Ectodermal cell (in vitro differentiated cells): ENCODE measurements around the gene CEACAM3.
"Not testable (repeated sequence)": the region's sequence is repeated elsewhere in the genome, so short reads cannot be mapped to it uniquely, and the experiment has no call there.

Experiments
- H3K27ac ChIP-seq: 2 replicates; pipeline ENCODE4 v1.7.0; 2013; ENCODE audit warnings: mild to moderate bottlenecking, low read depth, low read length; ENCODE audit not compliant: insufficient read depth, poor library complexity, severe bottlenecking
- H3K27me3 ChIP-seq: 2 replicates; pipeline ENCODE4 v1.7.0; 2013; ENCODE audit warnings: mild to moderate bottlenecking, low read length; ENCODE audit not compliant: insufficient read depth, control insufficient read depth, poor library complexity, severe bottlenecking
- H3K36me3 ChIP-seq: one replicate; pipeline ENCODE4 v1.7.0; 2013; ENCODE audit warnings: low read length; ENCODE audit not compliant: control insufficient read depth, insufficient read depth
- H3K4me1 ChIP-seq: one replicate; pipeline ENCODE4 v1.7.0; 2013; ENCODE audit warnings: low read length; ENCODE audit not compliant: control insufficient read depth, insufficient read depth
- H3K4me3 ChIP-seq: 2 replicates; pipeline ENCODE4 v1.7.0; 2013; ENCODE audit warnings: low read depth, low read length, control low read depth; ENCODE audit not compliant: insufficient read depth
- H3K9me3 ChIP-seq: 2 replicates; pipeline ENCODE4 v1.7.0; 2013; ENCODE audit warnings: mild to moderate bottlenecking, low read length, moderate library complexity; ENCODE audit not compliant: control insufficient read depth
- WGBS, 2 experiments: methylation state at CpG; one replicate each; pipeline ENCODE4 v1.1.7; 2013; ENCODE audit warnings: missing lambda C conversion rate in 2 of 2; 5-methylcytosine and 5-hydroxymethylcytosine counted together

The CEACAM3 gene

GRCh38 chr19:41769608-41770007, 26.8 kb upstream of the CEACAM3 start:
- no peak overlapping the region for H3K27ac ChIP-seq
- 83 to 100% methylated on average over 1 of the region's 4 CpGs for WGBS, 2 experiments
- H3K4me3 ChIP-seq = no peak overlapping the region
- no peaks in the 10 kb centered on the region for H3K27me3 ChIP-seq
- H3K9me3 ChIP-seq = no peaks in the 10 kb centered on the region
- H3K36me3 ChIP-seq = no peaks in the 10 kb centered on the region
- no peaks in the 10 kb centered on the region for H3K4me1 ChIP-seq

GRCh38 chr19:41771410-41771809, 25.0 kb upstream of the CEACAM3 start:
- Histone ChIP-seq H3K27me3 (no peaks in the 10 kb centered on the region), H3K27ac (no peak overlapping the region), H3K36me3 (no peaks in the 10 kb centered on the region), H3K4me3 (no peak overlapping the region), H3K9me3 (no peaks in the 10 kb centered on the region), H3K4me1 (no peaks in the 10 kb centered on the region)
- 92 to 98% methylated on average over 2 of the region's 2 CpGs for WGBS, 2 experiments

DNA sequence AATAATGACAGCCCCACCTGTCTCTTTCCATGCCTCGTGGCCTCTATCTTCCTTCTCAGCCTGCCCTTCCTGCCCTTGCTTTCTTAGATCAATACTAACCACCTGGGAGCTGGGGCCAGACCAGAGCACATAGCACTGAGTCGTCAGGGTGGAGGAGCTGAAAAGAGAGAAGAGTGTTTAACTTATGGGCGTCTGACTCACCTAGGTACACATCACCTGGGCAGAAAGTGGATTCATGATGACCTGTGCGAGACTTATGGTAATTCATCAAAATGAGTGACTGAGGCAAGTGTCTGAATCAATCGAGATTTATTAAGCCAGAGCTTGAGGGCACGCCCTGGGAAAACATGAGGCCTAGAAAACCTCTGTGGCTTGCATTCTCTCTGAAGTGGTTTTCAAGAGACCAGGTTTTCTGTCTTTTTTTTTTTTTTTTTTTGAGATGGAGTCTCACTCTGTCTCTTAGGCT, 21.8 kb upstream of the CEACAM3 start:
- Histone ChIP-seq H3K4me3 (no peak overlapping the region), H3K36me3 (no peaks in the 10 kb centered on the region), H3K27me3 (no peaks in the 10 kb centered on the region), H3K4me1 (no peaks in the 10 kb centered on the region), H3K9me3 (no peaks in the 10 kb centered on the region), H3K27ac (no peak overlapping the region)
- 73 to 84% methylated on average over 6 of the region's 6 CpGs for WGBS, 2 experiments

- Histone ChIP-seq H3K9me3 (no peaks in the 10 kb centered on the region), H3K27ac (no peak overlapping the region), H3K4me1 (no peaks in the 10 kb centered on the region), H3K27me3 (no peaks in the 10 kb centered on the region), H3K4me3 (no peak overlapping the region), H3K36me3 (no peaks in the 10 kb centered on the region)
- WGBS, 2 experiments = 71 to 84% methylated on average over 2 of the region's 2 CpGs
These were observed 19.7 kb upstream of the CEACAM3 start for GRCh38 chr19:41776700-41777099.

DNA sequence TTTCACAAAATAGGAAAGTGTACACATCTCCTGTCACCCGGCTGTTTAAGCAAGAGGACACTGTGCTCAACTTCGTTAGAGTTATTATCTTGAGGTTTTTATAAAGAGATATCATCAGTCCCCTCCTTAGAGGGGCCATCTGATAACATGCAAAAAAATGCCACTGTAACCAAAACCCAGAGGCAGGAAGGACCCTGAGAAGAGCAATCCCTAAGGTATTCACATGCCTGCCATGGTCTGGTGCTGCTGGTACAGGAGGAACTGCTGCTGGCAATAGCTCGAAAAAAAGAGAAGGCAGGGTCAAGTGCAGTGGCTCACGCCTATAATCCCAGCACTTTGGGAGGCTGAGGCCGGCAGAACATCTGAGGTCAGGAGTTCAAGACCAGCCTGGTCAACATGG, 12.8 kb upstream of the CEACAM3 start:
- 79 to 80% methylated on average over 5 of the region's 5 CpGs for WGBS, 2 experiments
- no peak overlapping the region for H3K27ac ChIP-seq
- no peak overlapping the region for H3K4me3 ChIP-seq
- peaks cover 36% of the 10 kb centered on the region for H3K27me3 ChIP-seq
- H3K4me1 ChIP-seq = no peaks in the 10 kb centered on the region
- H3K36me3 ChIP-seq = no peaks in the 10 kb centered on the region
- H3K9me3 ChIP-seq = no peaks in the 10 kb centered on the region

DNA sequence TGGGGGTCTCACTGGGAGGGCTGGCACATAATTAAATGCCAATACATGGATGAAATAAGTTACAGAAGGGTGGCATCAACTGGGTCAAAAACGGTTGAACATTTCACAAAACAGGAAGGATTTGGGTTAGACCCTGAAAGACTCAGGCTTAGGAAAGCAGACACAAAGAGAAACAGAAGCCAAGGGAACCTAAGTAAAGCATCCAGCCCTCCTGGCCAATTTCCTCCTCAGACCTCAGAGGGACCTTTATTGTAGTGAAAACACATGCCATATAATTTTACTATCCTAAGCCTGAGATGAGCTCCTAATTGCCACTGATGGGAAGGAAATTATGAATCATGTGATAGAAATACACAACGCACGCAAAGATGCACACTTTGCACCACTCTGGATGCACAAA, 12.1 kb upstream of the CEACAM3 start:
- peaks cover 36% of the 10 kb centered on the region for H3K27me3 ChIP-seq
- no peak overlapping the region for H3K4me3 ChIP-seq
- WGBS, 2 experiments = 78 to 83% methylated on average over 3 of the region's 3 CpGs
- H3K27ac ChIP-seq = no peak overlapping the region
- no peaks in the 10 kb centered on the region for H3K36me3 ChIP-seq
- H3K9me3 ChIP-seq = no peaks in the 10 kb centered on the region
- H3K4me1 ChIP-seq = no peaks in the 10 kb centered on the region

- no peaks in the 10 kb centered on the region for H3K36me3 ChIP-seq
- H3K4me3 ChIP-seq = no peak overlapping the region
- 89 to 94% methylated on average over 4 of the region's 4 CpGs for WGBS, 2 experiments
- H3K9me3 ChIP-seq = no peaks in the 10 kb centered on the region
- no peaks in the 10 kb centered on the region for H3K4me1 ChIP-seq
- H3K27ac ChIP-seq = no peak overlapping the region
- H3K27me3 ChIP-seq = peaks cover 36% of the 10 kb centered on the region
These were observed 11.6 kb upstream of the CEACAM3 start for GRCh38 chr19:41784743-41785142.

DNA sequence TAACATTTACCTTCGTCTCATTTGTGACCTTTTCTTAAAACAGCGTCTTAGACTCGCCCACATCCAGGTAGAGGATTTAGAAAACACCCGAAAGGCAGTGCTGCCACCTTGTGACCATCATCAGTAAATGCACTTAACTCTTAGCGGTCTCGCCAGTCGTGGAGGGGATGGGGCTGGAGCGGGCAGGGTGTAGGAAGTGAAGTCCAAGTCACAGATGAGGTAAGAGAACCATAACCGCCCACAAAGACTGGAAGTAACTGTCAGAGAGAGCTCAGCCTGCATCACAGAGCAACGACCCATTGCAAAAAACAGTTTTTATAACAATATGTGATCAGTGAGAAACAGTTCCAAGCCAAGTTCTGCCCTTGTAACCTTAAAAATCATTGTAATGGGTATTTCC, 10.7 kb upstream of the CEACAM3 start:
- no peaks in the 10 kb centered on the region for H3K36me3 ChIP-seq
- peaks cover 38% of the 10 kb centered on the region for H3K27me3 ChIP-seq
- H3K27ac ChIP-seq = no peak overlapping the region
- 1 to 3% methylated on average over 10 of the region's 10 CpGs for WGBS, 2 experiments
- no peaks in the 10 kb centered on the region for H3K9me3 ChIP-seq
- H3K4me3 ChIP-seq = no peak overlapping the region
- no peaks in the 10 kb centered on the region for H3K4me1 ChIP-seq

GRCh38 chr19:41787055-41787454, 9.3 kb upstream of the CEACAM3 start:
- peaks cover 43% of the 10 kb centered on the region for H3K27me3 ChIP-seq
- H3K27ac ChIP-seq = no peak overlapping the region
- no peaks in the 10 kb centered on the region for H3K4me1 ChIP-seq
- 69 to 72% methylated on average over 7 of the region's 7 CpGs for WGBS, 2 experiments
- H3K9me3 ChIP-seq = no peaks in the 10 kb centered on the region
- H3K4me3 ChIP-seq = no peak overlapping the region
- no peaks in the 10 kb centered on the region for H3K36me3 ChIP-seq

- H3K9me3 ChIP-seq, H3K4me1 ChIP-seq, H3K27ac ChIP-seq, H3K4me3 ChIP-seq, H3K36me3 ChIP-seq: not testable (repeated sequence)
- peaks cover 52% of the 10 kb centered on the region for H3K27me3 ChIP-seq
- WGBS, 2 experiments = no CpG with 5 or more reads among the region's 1 CpG
These were observed 7.9 kb upstream of the CEACAM3 start for GRCh38 chr19:41788518-41788917.

DNA sequence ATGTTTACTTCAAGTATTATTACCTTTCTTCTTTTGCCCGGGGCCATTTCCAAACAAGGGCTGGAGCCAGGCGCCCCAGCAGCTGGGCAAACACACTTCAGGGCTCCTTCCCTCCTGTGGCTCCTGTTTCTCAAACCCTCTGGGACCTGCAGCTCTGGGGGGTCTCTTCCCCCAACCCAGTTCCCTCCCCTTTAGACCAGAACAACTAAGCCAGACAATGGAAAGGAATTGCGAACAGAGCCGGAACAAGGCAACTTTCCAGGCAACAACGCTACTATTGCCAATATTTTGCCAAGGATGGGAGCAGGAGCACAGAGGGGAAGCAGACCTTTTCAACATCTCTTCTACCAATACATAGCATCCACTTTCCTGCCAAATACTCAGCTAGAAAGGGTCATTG, 7.3 kb upstream of the CEACAM3 start:
- not testable (repeated sequence) for H3K4me1 ChIP-seq, H3K9me3 ChIP-seq, H3K4me3 ChIP-seq, H3K27ac ChIP-seq, H3K36me3 ChIP-seq
- WGBS, 2 experiments = 72 to 77% methylated on average over 3 to 4 of the region's 5 CpGs
- H3K27me3 ChIP-seq = peaks cover 52% of the 10 kb centered on the region
